Measurements from ENCODE around the gene BHLHE23. TPM values are rescaled to one million over a fixed set of nuclear protein-coding genes. Genes with fewer than 3 reads are reported as not detected.

BHLHE23 gene
- total and polyA plus RNA-seq, 12 donors: 0.03 TPM; not detected in 11

DNA sequence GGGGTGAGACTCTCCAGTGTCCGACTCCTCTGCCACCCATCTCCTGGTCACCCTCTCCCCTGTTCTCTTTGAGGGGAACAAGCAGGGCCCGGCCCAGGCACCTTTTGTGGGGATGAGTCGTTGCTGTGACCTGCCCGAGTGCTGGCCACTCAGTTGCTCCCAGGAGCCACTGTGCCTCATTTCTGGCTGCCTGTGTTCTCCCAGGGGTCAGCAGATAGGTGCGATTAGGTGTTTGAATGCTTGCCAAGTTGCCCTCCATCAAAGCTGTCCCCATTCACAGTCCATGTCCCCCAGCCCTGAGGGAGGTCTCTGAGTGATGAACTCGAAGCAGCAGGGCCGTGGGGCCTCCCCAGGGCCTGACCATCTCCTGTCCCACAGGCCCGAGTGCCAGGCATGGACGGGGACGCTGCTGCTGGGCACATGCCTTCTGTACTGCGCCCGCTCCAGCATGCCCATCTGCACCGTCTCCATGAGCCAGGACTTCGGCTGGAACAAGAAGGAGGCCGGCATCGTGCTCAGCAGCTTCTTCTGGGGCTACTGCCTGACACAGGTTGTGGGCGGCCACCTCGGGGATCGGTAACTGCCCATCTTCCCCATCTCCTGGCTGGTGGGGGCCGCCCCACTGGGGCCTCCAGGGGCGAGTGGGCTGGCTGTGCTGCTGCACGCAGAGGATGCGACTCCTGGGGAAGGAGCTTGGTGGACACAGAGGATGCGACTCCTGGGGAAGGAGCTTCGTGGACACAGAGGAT is 50.2 kb downstream of the BHLHE23 start:
- intact Hi-C loops (cut with DNase I): loop anchor here in 1 of 10 donors (10.0 kb wide), 1 partner anchor 48 kb away; the partner anchor contains the start of gene BHLHE23
- H3K4me3 ChIP-seq: no peak overlapping the region
- TF ChIP-seq, protein P1, sequence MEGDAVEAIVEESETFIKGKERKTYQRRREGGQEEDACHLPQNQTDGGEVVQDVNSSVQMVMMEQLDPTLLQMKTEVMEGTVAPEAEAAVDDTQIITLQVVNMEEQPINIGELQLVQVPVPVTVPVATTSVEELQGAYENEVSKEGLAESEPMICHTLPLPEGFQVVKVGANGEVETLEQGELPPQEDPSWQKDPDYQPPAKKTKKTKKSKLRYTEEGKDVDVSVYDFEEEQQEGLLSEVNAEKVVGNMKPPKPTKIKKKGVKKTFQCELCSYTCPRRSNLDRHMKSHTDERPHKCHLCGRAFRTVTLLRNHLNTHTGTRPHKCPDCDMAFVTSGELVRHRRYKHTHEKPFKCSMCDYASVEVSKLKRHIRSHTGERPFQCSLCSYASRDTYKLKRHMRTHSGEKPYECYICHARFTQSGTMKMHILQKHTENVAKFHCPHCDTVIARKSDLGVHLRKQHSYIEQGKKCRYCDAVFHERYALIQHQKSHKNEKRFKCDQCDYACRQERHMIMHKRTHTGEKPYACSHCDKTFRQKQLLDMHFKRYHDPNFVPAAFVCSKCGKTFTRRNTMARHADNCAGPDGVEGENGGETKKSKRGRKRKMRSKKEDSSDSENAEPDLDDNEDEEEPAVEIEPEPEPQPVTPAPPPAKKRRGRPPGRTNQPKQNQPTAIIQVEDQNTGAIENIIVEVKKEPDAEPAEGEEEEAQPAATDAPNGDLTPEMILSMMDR (IDR thresholded peaks at IDR 0.05): no peak
- H3K36me3 ChIP-seq: no peaks in the 10 kb centered on the region
- H3K4me1 ChIP-seq: peaks cover 15 to 39% (median 26%) of the 10 kb centered on the region in 9 donors
- H3K9me3 ChIP-seq: no peaks in the 10 kb centered on the region
- no peaks in the 10 kb centered on the region for H3K27me3 ChIP-seq
- ATAC-seq: no peak
- DNase-seq: no peak
- 92 to 93% methylated on average over 25 of the region's 25 CpGs for WGBS, 2 donors
- H3K27ac ChIP-seq: peak overlapping the region in 3 of 10 donors; percentile 47 to 60 (median 53)

Other genes with a start within 250 kb of the BHLHE23 start
- gene MRGBP, start 210.5 kb downstream of the BHLHE23 start, total RNA-seq: 1 to 10 TPM; 6.8 to 10.0 (median 8.1) TPM
- 10 to 100 TPM in 1 of 2 donors, 1 to 10 TPM in 1; 6.5 to 10.8 TPM for gene MRGBP, start 210.5 kb downstream of the BHLHE23 start, polyA plus RNA-seq
- gene OGFR, start 202.1 kb downstream of the BHLHE23 start, total RNA-seq: 10 to 100 TPM; 13.0 to 37.5 (median 16.8) TPM
- gene OGFR, start 202.1 kb downstream of the BHLHE23 start, polyA plus RNA-seq: 10 to 100 TPM; 17.7 to 34.5 TPM
- gene COL9A3, start 189.9 kb downstream of the BHLHE23 start, total RNA-seq: 1 to 10 TPM in 8 of 10 donors, under 1 TPM in 2; 0.45 to 3.6 (median 1.8) TPM
- gene COL9A3, start 189.9 kb downstream of the BHLHE23 start, polyA plus RNA-seq: 10 to 100 TPM in 1 of 2 donors, 1 to 10 TPM in 1; 4.5 to 15.2 TPM
- gene TCFL5, start 145.1 kb downstream of the BHLHE23 start, total RNA-seq: 1 to 10 TPM; 3.5 to 8.3 (median 6.5) TPM
- 1 to 10 TPM; 2.5 to 3.4 TPM for gene TCFL5, start 145.1 kb downstream of the BHLHE23 start, polyA plus RNA-seq
- gene DIDO1, start 80.5 kb downstream of the BHLHE23 start, total RNA-seq: 10 to 100 TPM; 31.4 to 44.6 (median 37.6) TPM
- 10 to 100 TPM; 16.0 to 21.9 TPM for gene DIDO1, start 80.5 kb downstream of the BHLHE23 start, polyA plus RNA-seq
- gene GID8, start 68.8 kb downstream of the BHLHE23 start, total RNA-seq: 10 to 100 TPM; 13.7 to 19.9 (median 16.7) TPM
- gene GID8, start 68.8 kb downstream of the BHLHE23 start, polyA plus RNA-seq: 10 to 100 TPM in 1 of 2 donors, 1 to 10 TPM in 1; 7.0 to 10.2 TPM
- 1 to 10 TPM in 4 of 10 donors, under 1 TPM in 6; 0.19 to 3.6 (median 0.62) TPM for gene SLC17A9, start 54.3 kb downstream of the BHLHE23 start, total RNA-seq
- 1 to 10 TPM; 2.3 to 8.3 TPM for gene SLC17A9, start 54.3 kb downstream of the BHLHE23 start, polyA plus RNA-seq
- 10 to 100 TPM; 18.3 to 31.6 (median 21.7) TPM for gene YTHDF1, start 209.2 kb upstream of the BHLHE23 start, total RNA-seq
- gene YTHDF1, start 209.2 kb upstream of the BHLHE23 start, polyA plus RNA-seq: 10 to 100 TPM; 15.3 to 19.8 TPM
- 1 to 10 TPM in 1 of 10 donors, under 1 TPM in 4, not detected in 5; 0.21 to 2.1 (median 0.37) TPM for gene BIRC7, start 228.9 kb upstream of the BHLHE23 start, total RNA-seq
- not detected for gene BIRC7, start 228.9 kb upstream of the BHLHE23 start, polyA plus RNA-seq
- not detected for gene NKAIN4, start 247.5 kb upstream of the BHLHE23 start, total RNA-seq
- under 1 TPM in 1 of 2 donors, not detected in 1; 0.04 TPM for gene NKAIN4, start 247.5 kb upstream of the BHLHE23 start, polyA plus RNA-seq